Measurements from ENCODE around the gene CELSR1.

CELSR1 gene

DNA sequence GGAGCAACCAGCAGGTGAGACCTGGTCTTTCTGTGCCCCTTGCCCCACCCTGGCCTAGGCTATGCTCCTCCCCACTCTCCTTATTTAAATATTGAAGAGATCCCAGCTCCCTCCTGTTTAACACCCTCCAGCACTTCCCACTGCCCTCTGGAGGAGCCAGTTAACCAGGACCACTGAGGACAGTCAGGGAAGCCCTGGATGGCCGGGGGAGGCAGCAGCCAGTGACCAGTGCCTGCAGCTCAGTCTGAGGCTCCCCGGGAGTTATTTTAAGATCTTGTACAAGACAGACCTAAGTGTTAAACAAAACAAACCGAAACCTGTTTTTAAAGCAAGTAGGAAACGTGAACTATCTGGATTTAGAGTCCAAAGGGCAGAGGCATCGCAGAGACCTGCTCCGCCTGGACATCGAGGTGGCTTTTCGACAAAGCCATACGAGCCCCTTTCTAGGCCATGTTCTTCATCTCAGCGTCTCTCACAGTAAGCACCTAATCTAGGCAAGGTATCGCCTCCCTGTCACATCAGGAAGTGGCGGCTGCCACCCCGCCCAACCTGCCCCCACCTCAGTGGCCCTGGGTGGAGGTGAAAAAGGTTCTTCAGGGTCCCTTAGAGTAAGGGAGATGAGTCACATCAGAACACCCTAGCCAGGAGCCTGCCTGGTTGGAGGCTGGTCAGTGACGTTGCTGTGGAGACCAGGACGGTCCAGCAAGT lies 166.7 kb downstream of the CELSR1 start:
- Histone ChIP-seq H3K4me1 (ENCODE audit: low read depth, poor library complexity, severe bottlenecking) (no peaks in the 10 kb centered on the region), H3K4me2 (no peak overlapping the region), H4K20me1 (ENCODE audit: insufficient read depth) (no peaks in the 10 kb centered on the region), H3K79me2 (ENCODE audit: insufficient read depth, low read depth) (no peaks in the 10 kb centered on the region), H2AFZ (ENCODE audit: low read depth) (no peak overlapping the region), H3K27ac (no peak overlapping the region), H3K4me3 (IDR thresholded peaks at IDR 0.05; ENCODE audit: insufficient read depth, low read depth, low read length) (no peak overlapping the region), H3K36me3 (ENCODE audit: insufficient read depth) (no peaks in the 10 kb centered on the region), H3K27me3 (ENCODE audit: insufficient read depth, low read depth) (no peaks in the 10 kb centered on the region; the same call in 1 of the 2 replicates), H3K9ac (no peak overlapping the region)
- TF ChIP-seq, protein P1, sequence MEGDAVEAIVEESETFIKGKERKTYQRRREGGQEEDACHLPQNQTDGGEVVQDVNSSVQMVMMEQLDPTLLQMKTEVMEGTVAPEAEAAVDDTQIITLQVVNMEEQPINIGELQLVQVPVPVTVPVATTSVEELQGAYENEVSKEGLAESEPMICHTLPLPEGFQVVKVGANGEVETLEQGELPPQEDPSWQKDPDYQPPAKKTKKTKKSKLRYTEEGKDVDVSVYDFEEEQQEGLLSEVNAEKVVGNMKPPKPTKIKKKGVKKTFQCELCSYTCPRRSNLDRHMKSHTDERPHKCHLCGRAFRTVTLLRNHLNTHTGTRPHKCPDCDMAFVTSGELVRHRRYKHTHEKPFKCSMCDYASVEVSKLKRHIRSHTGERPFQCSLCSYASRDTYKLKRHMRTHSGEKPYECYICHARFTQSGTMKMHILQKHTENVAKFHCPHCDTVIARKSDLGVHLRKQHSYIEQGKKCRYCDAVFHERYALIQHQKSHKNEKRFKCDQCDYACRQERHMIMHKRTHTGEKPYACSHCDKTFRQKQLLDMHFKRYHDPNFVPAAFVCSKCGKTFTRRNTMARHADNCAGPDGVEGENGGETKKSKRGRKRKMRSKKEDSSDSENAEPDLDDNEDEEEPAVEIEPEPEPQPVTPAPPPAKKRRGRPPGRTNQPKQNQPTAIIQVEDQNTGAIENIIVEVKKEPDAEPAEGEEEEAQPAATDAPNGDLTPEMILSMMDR (conservative IDR thresholded peaks at IDR 0.05; ENCODE audit: low read depth, low read length), result no peak

DNA sequence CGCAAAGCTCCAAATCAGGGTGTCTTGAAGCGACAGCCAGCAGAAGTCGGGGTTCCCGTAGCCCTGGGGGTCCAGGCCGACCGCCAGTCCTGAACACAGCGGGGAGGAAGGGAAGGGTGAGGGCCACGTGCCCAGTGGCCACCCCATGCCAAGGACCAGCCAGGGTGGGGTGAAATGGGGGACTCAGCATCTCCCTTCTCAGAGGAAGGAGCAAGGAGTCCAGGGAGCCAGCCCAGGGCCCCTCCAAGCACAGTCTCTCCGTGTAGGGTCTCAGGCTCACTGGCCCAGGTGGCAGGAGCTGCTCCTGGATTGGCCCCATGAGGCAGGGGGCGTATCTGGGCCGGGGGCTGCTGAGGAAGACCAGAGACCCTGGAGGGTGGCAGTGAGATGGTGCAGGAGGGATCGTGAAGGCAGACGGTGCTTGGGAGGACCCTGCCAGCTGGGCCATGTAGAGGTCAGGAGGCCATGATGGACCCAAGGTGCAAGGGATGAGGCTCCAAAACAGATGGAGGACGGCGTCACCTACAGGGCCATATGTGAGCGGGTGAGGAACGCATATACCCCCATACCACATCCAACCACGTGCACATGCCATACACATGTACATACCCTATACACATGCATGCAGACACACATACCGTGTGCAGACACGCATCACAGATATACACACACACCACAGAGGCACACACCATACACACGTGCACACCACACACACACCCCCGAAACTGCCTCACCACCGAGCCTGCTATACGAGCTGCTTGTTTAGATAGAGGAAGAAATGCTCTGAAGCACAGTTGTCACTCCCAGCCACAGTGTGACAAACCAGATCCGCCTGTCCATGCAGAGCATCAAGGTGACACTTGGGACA lies 167.5 kb downstream of the CELSR1 start:
- H3K4me2 ChIP-seq, result no peak overlapping the region
- H3K79me2 ChIP-seq (ENCODE audit: insufficient read depth, low read depth), result no peaks in the 10 kb centered on the region
- H2AFZ ChIP-seq (ENCODE audit: low read depth), result no peak overlapping the region
- no peaks in the 10 kb centered on the region; the same call in 1 of the 2 replicates for H3K27me3 ChIP-seq (ENCODE audit: insufficient read depth, low read depth)
- H4K20me1 ChIP-seq (ENCODE audit: insufficient read depth), result no peaks in the 10 kb centered on the region
- no peaks in the 10 kb centered on the region for H3K36me3 ChIP-seq (ENCODE audit: insufficient read depth)
- no peaks in the 10 kb centered on the region for H3K4me1 ChIP-seq (ENCODE audit: low read depth, poor library complexity, severe bottlenecking)
- H3K9ac ChIP-seq, result no peak overlapping the region
- no peak overlapping the region for H3K27ac ChIP-seq
- H3K4me3 ChIP-seq (IDR thresholded peaks at IDR 0.05; ENCODE audit: insufficient read depth, low read depth, low read length), result no peak overlapping the region
- TF ChIP-seq, protein P1 (conservative IDR thresholded peaks at IDR 0.05; ENCODE audit: low read depth, low read length), result no peak

DNA sequence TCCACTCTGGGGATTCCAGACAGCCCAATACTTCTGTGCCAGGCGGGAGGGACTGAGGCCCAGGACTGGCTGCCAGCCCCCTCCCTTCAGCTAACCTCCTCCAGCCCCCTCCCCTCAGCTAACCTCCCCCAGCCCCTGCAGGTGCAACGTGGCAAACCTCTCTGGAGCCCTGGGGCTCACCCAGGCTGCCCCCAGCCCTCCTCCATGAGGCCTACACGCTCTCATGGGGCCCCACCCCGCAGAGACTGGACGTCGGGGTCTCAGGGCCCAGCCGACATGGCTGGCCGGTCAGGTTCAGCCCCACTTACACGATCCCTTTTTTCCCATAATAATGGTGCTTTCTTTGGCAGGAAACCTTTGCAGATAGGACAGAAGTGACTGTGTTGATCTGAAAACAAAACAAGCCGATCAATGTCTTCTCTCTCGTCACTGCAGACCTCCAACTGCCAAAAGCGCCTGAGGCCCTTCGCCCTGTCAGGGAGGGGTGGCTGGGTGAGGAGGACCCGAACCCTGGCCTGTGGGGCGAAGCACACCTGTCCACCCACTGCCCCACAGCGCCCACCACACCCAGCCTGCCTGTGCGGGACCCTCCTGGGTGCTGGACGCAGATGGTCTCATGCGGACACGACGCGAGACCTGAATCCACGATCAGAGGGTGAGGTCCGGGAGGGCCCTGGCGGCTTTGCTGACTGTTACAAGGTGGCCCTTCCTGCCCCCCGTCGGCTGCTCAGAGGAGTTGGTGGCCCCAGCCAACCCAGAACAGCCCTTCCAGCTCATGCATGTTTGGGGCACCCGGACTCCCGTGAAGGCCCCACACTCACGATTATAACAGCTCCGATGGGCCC lies 168.3 kb downstream of the CELSR1 start:
- Histone ChIP-seq H3K9ac (no peak overlapping the region), H4K20me1 (ENCODE audit: insufficient read depth) (no peaks in the 10 kb centered on the region)

DNA sequence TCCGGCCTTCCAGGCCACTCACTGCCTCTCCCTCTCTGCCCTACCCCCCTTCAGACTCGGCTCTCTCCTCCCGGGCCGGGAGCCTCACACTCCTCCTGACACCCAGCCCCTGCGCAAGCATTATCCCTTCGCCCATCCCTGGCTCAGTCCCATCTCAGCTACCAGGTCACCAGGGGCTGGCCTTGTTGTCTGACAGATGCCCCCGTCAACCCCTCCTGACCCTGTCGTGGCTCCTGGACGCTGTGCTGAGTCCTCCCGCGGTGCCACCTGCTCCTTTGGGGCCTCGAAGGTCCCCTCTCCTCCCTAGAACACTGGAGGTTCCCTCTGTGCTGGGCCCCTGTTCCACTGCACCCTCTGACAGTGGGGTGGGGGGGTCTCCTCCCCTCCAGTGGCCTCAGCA lies 169.0 kb downstream of the CELSR1 start:
- Histone ChIP-seq H3K4me1 (ENCODE audit: low read depth, poor library complexity, severe bottlenecking) (no peaks in the 10 kb centered on the region), H3K36me3 (ENCODE audit: insufficient read depth) (no peaks in the 10 kb centered on the region), H2AFZ (ENCODE audit: low read depth) (no peak overlapping the region), H3K27me3 (ENCODE audit: insufficient read depth, low read depth) (no peaks in the 10 kb centered on the region; the same call in 1 of the 2 replicates), H3K79me2 (ENCODE audit: insufficient read depth, low read depth) (no peaks in the 10 kb centered on the region), H3K4me2 (no peak overlapping the region), H3K4me3 (IDR thresholded peaks at IDR 0.05; ENCODE audit: insufficient read depth, low read depth, low read length) (no peak overlapping the region), H3K9ac (no peak overlapping the region), H3K27ac (no peak overlapping the region), H4K20me1 (ENCODE audit: insufficient read depth) (no peaks in the 10 kb centered on the region)
- TF ChIP-seq, protein P1 (conservative IDR thresholded peaks at IDR 0.05; ENCODE audit: low read depth, low read length), result no peak

More for the DNA sequence above, 168.3 kb downstream of the CELSR1 start:
- Histone ChIP-seq H3K79me2 (ENCODE audit: insufficient read depth, low read depth) (no peaks in the 10 kb centered on the region), H3K36me3 (ENCODE audit: insufficient read depth) (no peaks in the 10 kb centered on the region), H3K27me3 (ENCODE audit: insufficient read depth, low read depth) (no peaks in the 10 kb centered on the region; the same call in 1 of the 2 replicates), H3K4me3 (IDR thresholded peaks at IDR 0.05; ENCODE audit: insufficient read depth, low read depth, low read length) (no peak overlapping the region), H3K27ac (no peak overlapping the region), H3K4me1 (ENCODE audit: low read depth, poor library complexity, severe bottlenecking) (no peaks in the 10 kb centered on the region), H3K4me2 (no peak overlapping the region), H2AFZ (ENCODE audit: low read depth) (no peak overlapping the region)
- TF ChIP-seq, protein P1 (conservative IDR thresholded peaks at IDR 0.05; ENCODE audit: low read depth, low read length), result no peak
